ENCODE data around the gene DDX46.
"Not testable (repeated sequence)": the region's sequence is repeated elsewhere in the genome, so short reads cannot be mapped to it uniquely, and the experiment has no call there.

The DDX46 gene

GRCh38 chr5:134787692-134788091 lies 29.1 kb downstream of the DDX46 start:
- DNase-seq = no peak

DNA sequence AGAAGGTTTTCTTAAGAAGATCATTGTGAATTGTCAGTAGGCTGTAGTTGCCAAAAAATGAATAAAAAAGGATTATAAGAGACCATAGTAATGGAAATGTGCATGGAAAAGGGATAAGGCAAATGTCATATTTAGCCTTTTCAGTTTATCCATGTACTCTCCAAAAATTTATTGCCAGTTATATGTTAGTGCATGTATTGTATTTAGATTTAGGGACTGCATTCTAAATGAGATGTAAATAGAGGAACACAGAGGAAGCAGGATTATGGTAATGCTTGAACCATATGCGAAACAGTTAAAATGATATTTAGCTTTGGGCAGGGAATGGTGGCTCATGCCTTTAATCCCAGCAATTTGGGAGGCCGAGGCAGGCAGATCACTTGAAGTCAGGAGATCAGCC lies 33.0 kb downstream of the DDX46 start:
- no peak for DNase-seq

DNA sequence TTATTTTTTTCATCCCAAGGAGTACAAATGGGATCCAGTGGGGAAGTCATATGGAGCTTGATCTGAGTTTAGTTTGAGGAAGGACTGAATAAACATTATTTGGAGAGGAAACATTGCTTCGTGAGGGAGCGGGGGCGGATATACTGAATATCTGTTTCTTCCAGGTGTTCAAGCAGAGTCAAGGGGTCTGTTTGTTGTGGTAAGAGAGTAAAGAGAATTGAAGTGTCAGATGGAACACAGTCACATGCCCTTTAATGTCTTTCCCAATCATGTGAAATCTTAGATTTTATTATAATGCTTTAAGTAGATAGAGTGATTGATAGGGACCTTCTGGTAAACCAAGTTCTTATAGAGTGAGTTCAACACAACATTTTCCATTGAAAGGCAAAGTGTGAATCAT lies 33.7 kb downstream of the DDX46 start:
- no peak for DNase-seq

DNA sequence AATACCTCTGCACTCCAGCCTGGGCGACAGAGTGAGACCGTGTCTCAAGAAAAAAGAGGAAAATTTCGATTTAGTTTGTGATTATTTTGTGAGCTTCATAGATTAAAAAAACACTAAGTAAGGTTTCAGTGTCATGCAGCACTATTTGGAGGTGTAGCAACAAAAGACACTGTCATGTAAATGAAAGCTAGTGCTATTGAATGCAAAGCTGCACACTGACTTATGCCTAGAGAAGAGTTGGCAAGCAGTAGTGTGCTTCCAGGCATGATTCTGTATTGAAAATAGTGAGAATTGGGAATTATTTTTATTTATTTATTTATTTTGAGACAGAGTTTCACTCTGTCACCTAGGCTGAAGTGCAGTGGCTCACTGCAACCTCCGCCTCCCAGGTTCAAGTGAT lies 34.5 kb downstream of the DDX46 start:
- DNase-seq = no peak

DNA sequence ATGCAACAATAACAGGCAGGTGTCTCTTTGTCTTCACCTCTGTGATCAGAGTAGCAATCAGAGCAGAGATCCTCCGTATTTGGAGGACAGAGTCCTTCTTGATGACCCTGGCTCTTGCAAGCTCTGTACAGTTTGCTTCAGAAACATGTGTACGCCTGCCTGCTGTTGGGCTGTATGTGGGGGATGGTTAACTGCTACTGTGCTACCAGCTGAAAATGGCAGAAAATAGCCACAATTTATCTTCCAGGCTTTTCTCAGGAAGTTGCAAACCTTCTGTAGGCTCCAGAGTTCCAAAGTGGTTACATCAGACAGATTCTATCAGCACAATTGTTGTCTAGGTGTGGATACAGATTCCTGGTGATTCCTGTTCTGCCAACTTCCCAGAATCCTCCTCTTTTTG lies 35.5 kb downstream of the DDX46 start:
- peak; percentile 41 for DNase-seq

DNA sequence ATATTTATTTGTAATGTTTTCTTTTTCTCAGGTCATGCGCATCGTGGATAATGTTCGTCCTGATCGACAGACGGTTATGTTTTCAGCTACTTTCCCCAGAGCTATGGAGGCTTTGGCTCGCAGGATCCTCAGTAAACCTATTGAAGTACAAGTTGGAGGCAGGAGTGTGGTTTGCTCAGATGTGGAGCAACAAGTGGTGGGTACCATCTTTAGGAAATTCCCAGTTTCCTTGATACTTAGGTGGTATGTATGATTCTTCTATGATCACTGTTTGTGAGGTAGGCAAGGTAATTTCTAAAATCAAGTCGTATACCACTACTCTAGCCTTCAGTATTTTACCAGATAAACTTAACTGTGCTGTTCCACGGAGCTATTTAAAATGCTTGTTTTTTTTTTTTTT lies 36.2 kb downstream of the DDX46 start:
- DNase-seq = no peak

DNA sequence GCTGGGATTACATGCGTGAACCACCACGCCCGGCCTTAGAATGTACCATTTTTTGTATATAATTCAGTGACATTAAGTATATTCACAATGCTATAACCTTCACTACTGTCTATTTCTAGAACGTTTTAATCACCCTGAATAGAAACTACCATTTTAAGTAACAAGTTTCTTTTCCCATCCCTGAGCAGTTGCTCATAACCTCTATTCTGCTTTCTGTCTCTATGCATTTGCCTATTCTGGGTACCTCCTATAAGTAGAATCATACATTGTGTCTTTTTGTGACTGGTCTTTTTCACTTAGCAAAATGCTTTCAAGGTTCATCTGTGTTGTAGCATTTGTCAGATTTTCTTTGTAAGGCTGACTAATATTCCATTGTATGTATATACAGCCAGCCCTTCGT lies 39.9 kb downstream of the DDX46 start:
- DNase-seq = no peak

DNA sequence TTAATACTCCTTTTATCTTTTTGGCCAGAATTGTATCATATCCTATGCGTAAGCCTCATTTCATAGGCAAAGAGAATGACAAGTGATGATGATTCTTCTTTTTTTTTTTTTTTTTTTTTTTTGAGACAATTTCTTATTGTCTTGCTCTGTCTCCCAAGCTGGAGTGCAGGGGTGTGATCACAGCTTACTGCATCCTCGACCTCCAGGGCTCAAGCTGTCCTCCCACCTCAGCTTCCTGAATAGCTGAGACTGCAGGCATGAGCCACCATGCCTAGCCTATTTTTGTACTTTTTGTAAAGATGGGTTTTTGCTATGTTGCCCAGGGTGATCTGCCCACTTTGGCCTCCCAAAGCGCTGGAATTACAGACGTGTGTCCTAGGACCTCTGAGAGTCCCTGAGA lies 45.2 kb downstream of the DDX46 start:
- DNase-seq = no peak

DNA sequence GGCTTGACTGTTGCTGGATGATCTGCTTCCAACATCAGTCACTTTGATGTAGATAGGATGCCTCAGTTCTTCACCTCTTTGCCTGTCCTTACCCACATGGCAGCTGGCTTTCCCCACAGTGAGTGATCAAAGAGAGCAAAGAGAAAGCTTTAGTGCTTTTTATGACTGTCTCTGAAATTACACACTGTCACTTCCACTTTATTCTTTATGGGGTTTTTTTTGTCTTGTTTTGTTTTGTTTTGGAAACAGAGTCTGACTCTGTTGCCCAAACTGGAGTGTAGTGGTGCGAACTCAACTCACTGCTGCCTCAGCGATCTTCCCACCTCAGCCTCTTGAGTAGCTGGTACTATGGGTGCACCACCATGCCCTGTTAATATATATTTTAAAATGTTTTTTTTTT lies 54.8 kb downstream of the DDX46 start:
- no peak for DNase-seq

DNA sequence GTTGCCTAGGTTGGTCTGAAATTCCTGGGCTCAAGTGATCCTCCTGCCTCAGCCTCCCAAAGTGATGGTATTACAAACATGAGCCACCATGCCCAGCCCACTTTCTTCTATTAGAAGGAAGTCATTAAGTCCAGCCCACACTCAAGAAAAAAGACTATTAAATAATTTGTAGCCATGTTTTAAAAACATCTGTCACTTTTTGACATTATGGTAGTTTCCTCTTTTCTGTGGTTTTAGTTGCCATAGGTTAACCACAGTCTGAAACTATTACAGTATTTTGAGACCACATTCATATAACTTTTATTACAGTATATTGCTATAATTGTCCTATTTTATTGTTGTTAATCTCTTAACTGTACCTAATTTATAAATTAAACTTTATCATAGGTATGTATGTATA lies 55.2 kb downstream of the DDX46 start:
- DNase-seq = no peak

DNA sequence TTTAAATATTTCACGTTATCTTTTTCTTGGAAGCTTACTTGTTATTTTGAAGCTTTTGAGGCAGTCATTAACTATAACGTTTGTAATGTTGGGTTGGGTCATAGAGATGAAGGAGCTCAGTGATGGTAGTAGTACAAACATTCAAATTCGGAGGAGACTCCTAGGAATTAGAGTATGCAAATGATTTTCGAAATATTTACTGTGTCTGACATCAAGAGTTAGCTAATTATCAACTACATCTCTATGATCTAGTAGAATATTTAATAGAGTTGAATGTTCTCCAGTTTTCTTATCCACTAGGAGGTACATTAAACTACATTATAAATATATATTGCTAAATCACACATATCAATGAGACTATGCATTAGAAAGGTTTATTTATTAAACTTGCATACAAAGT lies 58.4 kb downstream of the DDX46 start:
- DNase-seq = no peak

GRCh38 chr5:134818776-134819175 lies 60.2 kb downstream of the DDX46 start:
- DNase-seq = no peak

GRCh38 chr5:134819407-134819963 lies 60.9 kb downstream of the DDX46 start:
- DNase-seq = no peak

DNA sequence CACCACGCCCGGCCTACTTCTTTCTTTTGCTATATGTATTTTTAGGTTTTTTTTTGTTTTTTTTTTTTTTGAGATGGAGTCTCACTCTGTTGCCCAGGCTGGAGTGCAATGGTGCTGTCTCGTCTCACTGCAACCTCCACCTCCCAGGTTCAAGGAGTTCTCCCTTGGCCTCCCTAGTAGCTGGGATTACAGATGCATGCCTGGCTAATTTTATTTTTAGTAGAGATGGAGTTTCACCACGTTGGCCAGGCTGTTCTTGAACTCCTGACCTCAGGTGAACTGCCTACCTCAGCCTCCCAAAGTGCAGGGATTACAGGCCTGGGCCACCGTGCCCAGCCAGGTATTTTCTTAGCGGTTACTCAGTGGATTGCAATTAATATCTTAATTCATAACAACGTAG lies 63.3 kb downstream of the DDX46 start:
- DNase-seq = no peak

DNA sequence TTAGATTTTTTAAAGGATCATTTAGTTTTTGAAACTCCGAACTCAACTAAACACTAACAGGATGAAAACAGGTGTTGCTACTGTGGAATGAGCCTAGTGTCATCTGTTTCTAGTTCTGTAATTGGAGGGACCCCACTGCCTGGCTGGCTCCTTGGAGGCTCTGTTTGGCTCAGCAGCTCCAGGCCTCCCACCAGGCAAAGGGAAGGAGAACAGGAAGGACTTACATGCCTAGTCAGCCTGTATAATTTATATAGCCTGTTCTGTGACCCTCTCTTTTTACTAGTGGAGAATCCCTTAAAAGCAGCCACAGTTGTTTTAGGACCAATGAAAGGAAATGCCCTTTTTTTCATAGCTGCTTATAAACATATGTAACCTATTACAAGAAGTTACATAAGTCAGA lies 66.1 kb downstream of the DDX46 start:
- no peak for DNase-seq

- DNase-seq = no peak
These were observed 66.6 kb downstream of the DDX46 start for GRCh38 chr5:134825212-134825611.

- DNase-seq = no peak
These were observed 74.9 kb downstream of the DDX46 start for GRCh38 chr5:134833340-134834032.

DNA sequence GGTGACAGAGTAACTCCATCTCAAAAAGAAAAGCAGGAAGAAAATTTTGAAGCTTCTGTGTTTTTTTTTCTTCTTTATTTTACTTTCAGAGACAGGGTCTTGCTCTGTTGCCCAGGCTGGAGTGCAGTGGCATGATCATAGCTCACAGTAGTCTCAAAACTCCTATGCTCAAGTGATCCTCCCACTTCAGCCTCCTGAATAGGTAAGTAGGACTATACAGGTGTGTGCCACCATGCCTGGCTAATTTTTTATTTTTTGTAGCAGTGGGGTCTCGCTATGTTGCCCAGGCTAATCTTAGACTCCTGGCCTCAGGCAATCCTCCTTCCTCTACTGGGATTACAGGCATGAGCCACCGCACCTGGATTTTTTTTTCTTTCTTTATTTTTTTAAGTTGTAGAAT lies 77.0 kb downstream of the DDX46 start:
- DNase-seq = no peak

DNA sequence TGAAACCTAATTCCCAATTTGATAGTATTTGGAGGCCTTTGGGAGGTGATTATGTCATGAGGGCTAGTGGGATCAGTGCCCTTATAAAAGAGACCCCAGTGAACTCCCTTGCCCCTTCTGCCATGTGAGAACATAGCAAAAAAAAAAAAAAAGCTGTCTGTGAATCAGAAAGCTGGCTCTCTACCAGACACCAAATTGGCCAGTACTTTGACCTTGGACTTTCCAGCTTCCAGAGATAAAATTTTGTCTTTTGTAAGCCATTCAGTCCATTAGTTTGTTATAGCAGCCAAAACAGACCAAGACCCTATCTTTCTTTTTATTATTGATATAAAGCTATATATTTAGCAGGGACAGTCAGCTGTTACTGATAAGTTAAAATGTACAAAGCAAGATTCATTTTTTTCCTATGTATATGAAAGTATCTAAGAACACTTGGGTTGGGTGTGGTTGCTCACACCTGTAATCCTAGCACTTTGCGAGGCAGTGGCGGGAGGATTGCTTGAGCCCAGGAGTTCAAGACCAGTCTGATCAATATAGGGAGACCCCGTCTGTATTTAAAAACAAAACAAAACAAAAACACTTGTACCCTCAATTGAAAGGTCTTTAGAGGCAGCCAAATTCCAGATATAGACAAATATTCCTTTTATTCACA lies 79.1 kb downstream of the DDX46 start:
- DNase-seq = no peak

GRCh38 chr5:134838361-134838760 lies 79.8 kb downstream of the DDX46 start:
- DNase-seq = not testable (repeated sequence)

GRCh38 chr5:134840811-134841210 lies 82.2 kb downstream of the DDX46 start:
- DNase-seq = no peak

- DNase-seq = no peak
These were observed 85.7 kb downstream of the DDX46 start for GRCh38 chr5:134844252-134844651.

GRCh38 chr5:134845335-134845851 lies 86.8 kb downstream of the DDX46 start:
- no peak for DNase-seq

GRCh38 chr5:134845852-134846640 lies 87.5 kb downstream of the DDX46 start, which contains the start of gene C5orf24:
Gene C5orf24 (plus strand): TSS chr5:134845968. CDS start chr5:134854901, 8,933 bp downstream.
- peak; percentile 78 for DNase-seq

All from NCI-H1105 (cell line).